ENCODE data around the gene MALAT1. TPM values are rescaled to one million over a fixed set of nuclear protein-coding genes. Genes with fewer than 3 reads are reported as not detected.
"Not testable (repeated sequence)": the region's sequence is repeated elsewhere in the genome, so short reads cannot be mapped to it uniquely, and the experiment has no call there.

The MALAT1 gene
- total RNA-seq, 1 donor from 2014 or later: 8,553 TPM

DNA sequence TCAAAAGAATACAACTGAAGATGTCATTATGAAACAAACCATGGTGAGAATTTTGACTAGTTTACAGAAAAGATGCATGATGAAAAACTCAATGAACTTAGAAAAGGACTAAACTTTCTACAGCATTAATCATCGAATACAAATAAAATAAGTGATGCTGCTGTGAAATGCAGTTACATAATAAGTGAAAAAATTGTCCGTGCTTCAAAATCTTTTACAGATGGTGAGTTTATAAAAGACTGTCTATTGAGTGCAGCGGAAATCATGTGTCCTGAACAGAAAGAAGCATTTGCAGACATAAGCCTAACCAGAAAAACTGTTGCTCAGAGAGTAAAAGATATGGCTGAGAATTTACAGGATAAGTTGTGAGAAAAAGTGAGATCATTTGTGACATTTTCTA is 42.4 kb upstream of the MALAT1 start:
- no peak overlapping the region for H3K4me3 ChIP-seq
- no peaks in the 10 kb centered on the region for H3K9me3 ChIP-seq
- no peaks in the 10 kb centered on the region for H3K36me3 ChIP-seq
- no peaks in the 10 kb centered on the region for H3K27me3 ChIP-seq
- no peak for TF ChIP-seq CTCF (IDR thresholded peaks at IDR 0.05)
- DNase-seq (ENCODE audit: low spot score in 2 of 2): no peak
- intact Hi-C loops (cut with DNase I): no loop called here
- H3K4me1 ChIP-seq: peaks cover 9 to 19% of the 10 kb centered on the region in 2 donors
- H3K27ac ChIP-seq: no peak overlapping the region

DNA sequence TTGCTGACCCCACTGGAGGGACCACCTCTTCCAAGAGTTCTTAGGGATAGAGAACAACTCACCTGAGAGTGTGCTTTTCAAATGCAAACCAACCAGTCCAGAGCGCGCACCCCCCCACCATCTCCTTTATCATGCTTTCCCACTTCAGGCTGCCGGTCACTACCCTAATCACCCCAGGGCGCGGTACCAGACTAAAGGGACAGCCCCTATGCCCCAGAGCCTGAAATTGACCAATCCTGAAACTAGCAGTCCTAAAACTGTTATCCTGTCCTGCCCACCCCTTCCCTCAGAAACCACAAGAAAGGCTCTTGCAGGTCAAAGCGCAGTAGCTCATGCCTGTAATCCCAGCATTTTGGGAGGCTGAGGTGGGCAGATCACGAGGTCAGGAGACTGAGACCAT is 39.3 kb upstream of the MALAT1 start:
- Histone ChIP-seq H3K27me3 (no peaks in the 10 kb centered on the region), H3K4me3 (no peak overlapping the region), H3K36me3 (no peaks in the 10 kb centered on the region), H3K9me3 (no peaks in the 10 kb centered on the region), H3K4me1 (peaks cover 3 to 8% of the 10 kb centered on the region in 2 donors), H3K27ac (no peak overlapping the region)
- intact Hi-C loops (cut with DNase I): no loop called here
- DNase-seq (ENCODE audit: low spot score in 2 of 2): no peak
- no peak for TF ChIP-seq CTCF (IDR thresholded peaks at IDR 0.05)

DNA sequence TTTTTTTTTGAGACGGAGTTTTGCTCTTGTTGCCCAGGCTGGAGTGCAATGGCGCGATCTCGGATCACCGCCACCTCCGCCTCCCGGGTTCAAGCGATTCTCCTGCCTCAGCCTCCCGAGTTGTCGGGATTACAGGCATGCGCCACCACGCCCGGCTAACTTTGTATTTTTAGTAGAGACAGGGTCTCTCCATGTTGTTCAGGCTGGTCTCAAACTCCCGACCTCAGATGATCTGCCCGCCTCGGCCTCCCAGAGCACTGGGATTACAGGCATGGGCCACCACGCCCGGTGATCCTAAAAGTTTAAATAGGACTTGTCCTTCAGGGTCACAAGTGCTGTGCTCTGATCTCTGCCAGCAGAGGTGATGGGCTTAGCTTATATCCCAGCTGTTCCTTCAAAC is 33.4 kb upstream of the MALAT1 start:
- intact Hi-C loops (cut with DNase I); DNase-seq (ENCODE audit: low spot score in 2 of 2); H3K9me3 ChIP-seq; H3K4me3 ChIP-seq; H3K27me3 ChIP-seq; H3K27ac ChIP-seq; H3K4me1 ChIP-seq; H3K36me3 ChIP-seq: not testable (repeated sequence)

GRCh38 chr11:65467306-65467705 is 31.5 kb upstream of the MALAT1 start:
- intact Hi-C loops (cut with DNase I): not testable (repeated sequence)

DNA sequence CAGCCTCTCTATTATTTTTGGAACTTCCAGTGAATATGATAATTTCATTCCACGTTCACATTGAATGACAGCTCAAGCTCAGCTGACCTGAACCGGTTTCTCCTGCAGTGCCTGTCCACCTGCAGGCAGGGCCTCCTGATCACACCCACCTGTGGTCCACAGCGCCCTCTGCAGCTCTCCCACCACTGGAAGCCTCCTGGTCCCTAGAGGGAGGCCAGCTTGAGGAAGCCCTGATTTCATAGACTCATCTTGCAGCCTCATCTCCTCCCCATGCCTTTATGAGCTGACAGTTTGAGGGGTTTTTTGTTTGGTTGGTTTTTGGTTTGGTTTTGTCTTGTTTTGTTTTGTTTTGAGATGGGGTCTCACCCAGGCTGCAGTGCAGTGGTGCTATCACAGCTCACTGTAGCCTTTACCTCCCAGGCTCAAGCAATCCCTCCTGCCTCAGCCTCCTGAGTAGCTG is 29.9 kb upstream of the MALAT1 start:
- no peaks in the 10 kb centered on the region for H3K36me3 ChIP-seq
- peak; percentile 10 to 50 (median 27) for TF ChIP-seq CTCF (IDR thresholded peaks at IDR 0.05)
- peaks cover 16 to 26% of the 10 kb centered on the region in 2 donors for H3K4me1 ChIP-seq
- H3K27ac ChIP-seq: peak overlapping the region; percentile 12 to 18
- no peaks in the 10 kb centered on the region for H3K9me3 ChIP-seq
- DNase-seq (ENCODE audit: low spot score in 2 of 2): peak in 1 of 2 donors; percentile 76
- no peaks in the 10 kb centered on the region for H3K27me3 ChIP-seq
- no peak overlapping the region for H3K4me3 ChIP-seq
- intact Hi-C loops (cut with DNase I): no loop called here

More at GRCh38 chr11:65467306-65467705, 31.5 kb upstream of the MALAT1 start:
- peak in 1 of 3 experiments; percentile 7 for TF ChIP-seq CTCF (IDR thresholded peaks at IDR 0.05)
- not testable (repeated sequence) for H3K36me3 ChIP-seq; H3K4me3 ChIP-seq; DNase-seq (ENCODE audit: low spot score in 2 of 2); H3K9me3 ChIP-seq; H3K27me3 ChIP-seq; H3K27ac ChIP-seq
- H3K4me1 ChIP-seq: peaks cover 7 to 15% of the 10 kb centered on the region in 2 donors

DNA sequence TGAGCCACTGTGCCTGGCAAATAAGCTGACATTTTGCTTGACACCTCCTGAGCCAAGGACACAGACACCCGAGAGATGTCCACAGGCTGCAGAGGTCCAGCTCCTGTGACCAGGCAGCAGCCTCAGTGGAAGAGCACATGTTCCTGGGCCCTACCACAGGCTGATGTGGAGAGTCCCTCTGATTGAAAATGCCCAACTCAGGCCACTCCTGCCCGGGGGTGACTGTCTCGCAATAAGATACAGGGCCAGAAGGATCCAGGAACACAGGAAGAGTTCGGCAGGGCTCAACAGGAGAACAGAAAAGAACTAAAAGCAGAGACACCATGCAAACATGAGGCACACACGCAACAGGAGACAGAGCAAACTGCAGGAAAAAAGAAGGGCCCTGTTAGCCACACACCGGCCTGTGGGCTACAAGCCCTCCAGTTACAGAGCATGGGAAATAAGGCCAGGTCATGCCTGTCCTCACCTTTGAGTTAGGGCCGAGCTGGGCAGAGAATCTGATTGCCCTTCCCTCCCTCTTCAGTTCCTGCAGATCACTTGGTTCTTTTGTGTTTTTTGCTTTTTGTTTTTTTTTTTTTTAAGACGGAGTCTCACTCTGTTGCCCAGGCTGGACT is 28.3 kb upstream of the MALAT1 start:
- TF ChIP-seq CTCF (IDR thresholded peaks at IDR 0.05): no peak
- Histone ChIP-seq H3K27ac (peak overlapping the region; percentile 97 to 98), H3K27me3 (no peaks in the 10 kb centered on the region), H3K9me3 (no peaks in the 10 kb centered on the region), H3K4me3 (peak overlapping the region in 1 of 2 donors; percentile 54), H3K36me3 (no peaks in the 10 kb centered on the region), H3K4me1 (peaks cover 16 to 26% of the 10 kb centered on the region in 2 donors)
- intact Hi-C loops (cut with DNase I): loop anchor here (1.0 to 5.0 kb wide), 3 partner anchors 15 to 51 kb away; no protein-coding TSS in a partner anchor
- DNase-seq (ENCODE audit: low spot score in 2 of 2): no peak

Data from ascending aorta (tissue), 2 donors.